LHCN-M2 (cell line): Measurements from ENCODE around the gene STAT4. TPM values are rescaled to one million over a fixed set of nuclear protein-coding genes. Genes with fewer than 3 reads are reported as not detected.

Experiments used
- DNase-seq: peaks from one replicate; pipeline ENCODE4 v3.0.0-alpha.2; 2012; ENCODE audit warnings: low read depth
- total RNA-seq: library from RNA; depleted of rRNA; stranded (reverse); fragments of >200 nt; gene quantifications from 2 replicates; pipeline ENCODE4 v1.2.3, GENCODE V29; 2014

STAT4 gene
- total RNA-seq, 1 experiment from 2014 or later = 0.75 TPM

DNA sequence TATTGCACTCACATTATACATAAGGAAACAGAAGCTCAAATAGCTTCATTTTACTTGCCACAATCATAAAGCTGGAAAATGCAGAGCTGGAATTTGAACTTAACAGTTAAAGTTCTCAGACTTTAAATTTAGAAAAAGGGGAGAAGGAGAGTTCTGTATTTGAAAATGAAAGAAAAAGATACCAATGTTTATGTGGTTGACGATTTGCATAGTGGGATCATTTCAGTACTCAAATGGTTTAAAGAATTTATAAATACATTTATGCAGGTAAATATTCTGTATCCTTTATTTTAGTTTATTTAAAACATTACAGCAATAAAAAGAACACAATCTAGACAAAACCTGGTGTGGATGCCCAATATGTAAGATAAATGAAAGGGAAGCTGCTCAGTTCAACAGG is 25.5 kb upstream of the STAT4 start:
- no peak for DNase-seq

DNA sequence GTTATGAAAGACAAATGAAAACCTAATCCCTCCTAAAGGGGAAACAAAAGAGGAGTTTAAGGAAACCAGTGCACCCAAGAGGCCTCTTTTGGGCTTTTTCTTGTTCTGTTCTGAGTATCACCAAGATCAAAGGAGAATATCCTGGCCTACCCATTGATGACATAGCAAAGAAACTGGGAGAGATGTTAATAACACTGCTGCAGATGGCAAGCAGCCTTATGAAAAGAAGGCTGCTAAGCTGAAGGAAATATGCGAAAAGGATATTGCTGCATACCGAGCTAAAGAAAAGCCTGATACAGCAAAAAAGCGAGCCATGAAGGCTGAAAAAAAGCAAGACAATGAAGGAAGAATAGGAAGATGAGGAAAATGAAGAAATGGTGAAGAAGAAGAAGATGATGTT is 23.6 kb upstream of the STAT4 start:
- DNase-seq = no peak

GRCh38 chr2:191173206-191173605 is 22.4 kb upstream of the STAT4 start:
- DNase-seq = no peak

DNA sequence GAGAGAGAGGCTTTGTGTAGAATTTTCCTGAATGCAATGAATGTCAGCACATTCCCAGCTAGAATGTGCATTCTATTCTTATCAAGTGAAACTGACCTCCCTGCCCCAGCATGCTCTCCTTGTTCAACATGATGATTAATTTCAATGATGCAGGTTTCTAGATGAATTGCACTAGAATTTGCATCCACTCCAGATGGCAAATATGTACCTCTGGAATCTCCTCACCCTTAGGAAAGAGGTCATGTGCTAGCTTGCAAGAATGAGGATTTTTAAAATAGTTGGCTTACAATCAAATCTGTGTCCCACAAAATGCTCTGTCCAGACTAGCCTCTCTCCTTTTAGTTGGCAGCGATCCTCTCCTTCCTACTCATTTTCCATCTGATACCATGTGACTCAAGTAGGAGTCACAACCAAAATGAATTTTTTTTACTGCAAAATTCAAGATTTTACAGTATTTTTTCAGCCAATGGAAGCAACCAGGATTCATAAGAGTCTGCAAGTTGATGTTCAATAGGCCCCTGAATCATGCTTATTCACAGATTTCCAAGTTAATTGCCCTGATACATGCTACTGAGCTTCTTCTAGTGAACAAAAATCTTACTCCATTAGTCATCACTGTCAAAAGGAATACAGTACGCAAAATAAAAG is 21.0 kb upstream of the STAT4 start:
- DNase-seq = peak; percentile 98

GRCh38 chr2:191171286-191171685 is 20.5 kb upstream of the STAT4 start:
- DNase-seq = no peak

DNA sequence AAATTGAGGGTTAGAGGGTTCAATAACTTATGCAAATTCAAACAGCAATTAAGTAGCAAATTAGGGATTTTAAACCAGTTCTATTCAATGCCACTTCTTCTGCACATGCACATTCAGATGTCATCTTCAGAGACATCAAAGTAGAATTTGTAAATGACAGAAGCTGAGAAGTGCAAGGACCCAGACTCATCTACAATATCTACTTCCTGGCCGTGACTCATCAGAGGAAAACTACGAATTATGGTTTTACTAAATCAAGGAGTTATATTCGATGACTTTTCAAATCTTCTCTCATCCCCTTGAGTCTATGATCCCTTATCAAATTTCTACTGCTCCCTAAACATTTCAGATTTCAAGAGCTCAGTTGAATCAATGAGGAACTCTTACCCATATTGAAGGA is 20.0 kb upstream of the STAT4 start:
- peak; percentile 37 for DNase-seq

DNA sequence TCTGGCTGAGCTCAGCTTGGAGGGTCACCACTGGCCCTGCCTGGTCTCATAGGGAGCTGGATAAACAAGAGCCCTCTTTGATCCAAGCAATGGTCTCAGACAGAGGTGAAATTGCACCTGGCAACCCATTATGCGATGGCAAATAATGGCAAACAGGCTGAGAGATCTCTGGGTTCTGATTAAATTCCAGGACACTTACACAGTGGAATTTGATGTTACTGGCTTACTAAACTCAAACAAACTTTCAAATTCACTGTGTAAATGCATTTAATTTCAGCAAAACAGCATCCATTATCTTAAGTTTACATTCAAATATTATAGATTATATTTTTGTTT is 19.5 kb upstream of the STAT4 start:
- no peak for DNase-seq

DNA sequence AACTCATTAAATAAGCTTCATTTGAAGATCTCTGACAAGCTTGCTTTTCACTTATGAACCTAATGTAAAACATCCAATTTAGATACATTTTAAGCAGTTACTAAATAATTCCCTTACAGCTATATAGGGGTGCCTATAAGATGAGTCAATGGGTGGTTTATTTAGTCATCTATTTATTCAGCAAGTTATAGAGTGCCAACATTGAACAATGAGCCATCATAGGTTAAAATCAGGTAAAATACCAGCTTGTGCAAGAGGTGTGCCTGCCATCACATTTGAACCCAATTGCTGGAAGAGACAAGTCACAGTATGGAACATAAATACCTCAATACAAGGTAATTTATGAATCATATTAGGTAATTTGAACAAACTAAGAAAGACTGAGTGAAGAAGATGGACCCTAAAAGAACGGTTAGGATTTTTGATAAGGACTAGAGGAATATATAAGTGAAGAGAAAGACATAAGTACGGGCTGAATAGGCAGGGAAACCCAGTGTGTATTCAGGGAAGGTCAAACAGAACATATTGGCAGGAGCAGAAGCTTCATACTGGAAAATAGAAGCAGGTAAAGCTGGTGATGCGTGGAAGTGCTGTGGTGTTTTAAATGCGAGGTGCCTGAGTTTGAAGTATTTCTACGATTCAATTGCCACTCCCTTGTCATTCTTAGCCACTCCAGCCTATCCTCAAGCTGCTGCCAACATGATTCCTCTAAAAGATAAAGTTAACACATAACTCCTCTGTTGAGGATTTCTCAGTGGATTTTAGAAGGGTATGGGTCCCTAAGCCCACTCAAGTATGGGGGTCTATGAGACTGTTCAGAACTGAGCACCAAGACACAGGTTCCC is 18.9 kb upstream of the STAT4 start:
- DNase-seq = no peak

- DNase-seq = peak; percentile 81
Measured at GRCh38 chr2:191167766-191168165, 17.0 kb upstream of the STAT4 start.

- DNase-seq = no peak
Measured at GRCh38 chr2:191166756-191167445, 16.1 kb upstream of the STAT4 start.

- peak; percentile 72 for DNase-seq
Measured at GRCh38 chr2:191166111-191166755, 15.4 kb upstream of the STAT4 start.

DNA sequence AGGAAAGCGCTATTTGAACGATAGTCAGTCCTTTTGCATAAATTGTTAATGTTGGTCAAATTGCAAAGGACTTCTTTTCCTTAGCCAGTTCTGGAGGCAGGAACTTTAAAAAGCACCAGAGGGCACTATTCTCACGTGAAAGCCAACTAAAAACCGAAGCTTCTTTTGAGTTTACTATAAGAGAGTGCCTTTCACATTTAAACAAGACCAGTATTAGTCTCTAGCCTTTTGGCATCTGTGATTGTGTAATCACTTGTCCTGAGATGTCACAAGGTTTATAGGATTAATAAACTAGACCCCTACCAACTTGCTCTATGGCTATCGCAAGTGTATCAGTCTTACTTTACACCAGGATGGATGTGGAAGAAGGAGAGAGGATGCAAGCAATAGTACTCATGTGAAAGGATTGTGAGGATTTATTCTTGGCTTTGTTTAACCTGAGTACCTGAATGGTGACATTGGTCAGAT is 14.4 kb upstream of the STAT4 start:
- peak; percentile 65 for DNase-seq

GRCh38 chr2:191158747-191159146 is 8.0 kb upstream of the STAT4 start:
- peak; percentile 36 for DNase-seq

- DNase-seq = no peak
Measured at GRCh38 chr2:191158193-191158592, 7.4 kb upstream of the STAT4 start.

GRCh38 chr2:191155608-191156071 is 4.8 kb upstream of the STAT4 start:
- DNase-seq = peak; percentile 47

GRCh38 chr2:191153716-191154115 is 2.9 kb upstream of the STAT4 start:
- DNase-seq = no peak

DNA sequence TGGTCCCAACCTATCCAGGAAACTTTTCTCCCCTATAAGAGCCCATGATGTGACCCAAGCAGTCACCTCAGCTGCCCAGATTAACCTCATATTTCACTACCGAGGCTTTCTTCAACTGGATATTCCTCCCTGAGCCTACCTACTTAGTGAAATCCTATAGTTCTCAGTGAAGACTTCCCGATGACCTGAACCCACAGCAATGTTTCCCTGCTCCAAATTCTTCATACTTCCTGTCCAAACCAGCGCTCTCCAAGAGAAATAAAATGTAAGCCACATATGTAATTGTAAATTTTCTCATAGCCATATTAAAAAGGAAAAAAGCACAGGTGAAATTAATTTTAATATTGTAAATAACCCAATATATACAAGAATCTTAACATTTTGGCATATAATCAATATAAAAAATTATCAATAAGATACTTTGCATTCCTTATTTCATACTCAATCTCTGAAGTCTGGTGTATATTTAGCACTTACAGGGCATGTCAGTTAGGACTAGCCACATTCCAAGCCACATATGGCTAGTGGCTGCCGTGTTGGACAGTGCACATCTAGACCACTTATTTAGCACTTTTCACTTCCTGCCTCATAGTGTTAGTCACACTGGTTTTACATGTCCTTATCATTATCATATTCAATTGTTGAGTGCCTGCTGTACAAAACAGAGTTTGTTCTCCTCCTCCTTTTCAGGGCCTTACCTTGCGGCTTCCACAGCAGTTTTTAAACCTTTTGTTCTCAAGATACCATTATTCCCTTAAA is 1.9 kb upstream of the STAT4 start:
- DNase-seq = peak; percentile 48

DNA sequence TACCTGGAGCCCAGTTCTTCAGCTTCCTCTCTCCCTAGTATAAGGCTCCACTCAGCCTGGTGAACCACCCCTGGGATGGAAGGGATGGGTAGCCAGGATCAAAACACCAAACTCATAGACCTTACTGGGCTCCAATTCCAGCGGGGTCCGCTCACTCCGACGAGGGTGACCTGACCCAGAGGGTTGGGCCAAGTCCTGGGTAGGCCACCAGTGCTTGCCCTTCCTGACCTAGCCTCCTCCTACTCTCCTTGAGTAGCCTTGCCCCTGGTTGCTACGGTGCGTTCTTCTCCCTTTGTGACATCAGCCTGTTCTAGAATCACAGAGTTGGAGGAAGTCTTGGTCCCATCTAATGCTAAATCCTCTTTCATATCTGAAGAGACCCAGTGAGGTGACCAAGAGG is 537 bp upstream of the STAT4 start:
- no peak for DNase-seq

DNA sequence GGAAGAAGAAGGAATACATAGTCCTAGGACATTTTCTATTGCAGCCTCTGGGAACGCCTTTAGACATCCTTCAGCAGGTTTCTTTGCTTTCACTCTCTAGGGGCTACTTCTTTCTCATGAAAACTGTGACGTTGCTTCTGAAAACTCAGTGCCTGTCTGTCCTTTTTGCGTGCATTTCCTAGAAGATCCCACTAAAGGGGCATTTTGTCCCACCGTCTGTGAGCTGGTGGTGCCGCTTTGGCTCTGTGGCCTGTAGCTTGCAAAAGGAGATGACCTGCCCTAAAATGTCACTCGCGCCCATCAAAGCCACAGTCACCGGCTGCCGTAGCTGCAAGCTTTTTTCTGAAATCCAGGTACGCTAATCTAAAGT is 579 bp downstream of the STAT4 start:
- DNase-seq = no peak

DNA sequence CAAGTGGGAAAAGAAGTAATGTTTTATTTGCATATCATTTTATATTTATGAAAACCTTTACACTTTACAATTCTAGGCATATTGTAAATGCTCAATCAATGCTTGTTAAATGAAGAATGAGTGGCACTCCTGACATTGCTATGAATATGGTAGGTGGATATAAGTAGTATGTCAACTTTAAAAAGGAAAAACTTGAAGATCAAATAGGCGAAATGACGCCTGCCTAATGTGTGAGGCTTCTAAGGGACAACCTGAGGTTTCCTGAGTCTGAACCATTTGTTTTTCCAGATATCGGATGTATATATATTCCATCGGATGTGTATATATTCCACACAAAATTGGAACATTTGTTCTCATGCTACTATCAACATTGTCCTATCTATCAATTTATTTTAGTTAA is 1.4 kb downstream of the STAT4 start:
- no peak for DNase-seq

DNA sequence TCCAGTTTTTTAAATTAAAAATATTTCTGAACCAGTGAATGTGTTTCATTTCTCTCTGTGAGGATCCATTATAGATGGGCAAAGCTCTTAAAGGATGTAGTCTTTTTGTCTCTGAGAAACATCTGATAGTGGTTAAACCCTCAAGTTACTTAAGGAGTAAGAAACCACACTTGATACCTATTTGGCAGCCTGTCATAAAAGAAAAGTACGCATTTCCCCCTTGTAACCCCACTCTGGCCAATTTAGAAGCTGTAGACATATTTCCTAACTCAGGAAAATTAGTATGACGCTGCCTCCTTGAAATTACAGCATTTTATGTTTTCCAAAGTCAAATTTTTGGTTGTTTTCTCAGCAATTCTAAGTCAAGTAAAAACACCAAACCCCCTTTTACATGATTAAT is 2.0 kb downstream of the STAT4 start:
- DNase-seq = no peak
